NK-92 (cell line): Measurements from ENCODE around the gene CHURC1.

Source experiments
- DNase-seq: peaks from one replicate; lab custom pipeline; 2025; ENCODE audit not compliant: unreplicated experiment; lab: John Stamatoyannopoulos, UW

CHURC1 gene

GRCh38 chr14:64937821-64938193 lies 23.6 kb downstream of the CHURC1 start:
- DNase-seq = no peak

- no peak for DNase-seq
Observed at GRCh38 chr14:64938972-64939816, 24.9 kb downstream of the CHURC1 start.

GRCh38 chr14:64939817-64940190 lies 25.5 kb downstream of the CHURC1 start:
- no peak for DNase-seq

- DNase-seq = no peak
Observed at GRCh38 chr14:64940336-64940910, 26.2 kb downstream of the CHURC1 start.

- DNase-seq = no peak
Observed at GRCh38 chr14:64942531-64943111, 28.4 kb downstream of the CHURC1 start, which contains the start of gene GPX2. TSS of gene GPX2 (minus strand) at chr14:64942745. CDS start at chr14:64942726, 19 bp downstream.

GRCh38 chr14:64943556-64943955 lies 29.3 kb downstream of the CHURC1 start:
- DNase-seq = no peak

GRCh38 chr14:64944041-64944440 lies 29.8 kb downstream of the CHURC1 start:
- no peak for DNase-seq

- no peak for DNase-seq
Observed at GRCh38 chr14:64944861-64945260, 30.6 kb downstream of the CHURC1 start.

GRCh38 chr14:64945431-64946178 lies 31.4 kb downstream of the CHURC1 start:
- no peak for DNase-seq

- DNase-seq = no peak
Observed at GRCh38 chr14:64946310-64947045, 32.2 kb downstream of the CHURC1 start.

GRCh38 chr14:64947710-64948611 lies 33.7 kb downstream of the CHURC1 start:
- no peak for DNase-seq

- DNase-seq = no peak
Observed at GRCh38 chr14:64948612-64949210, 34.5 kb downstream of the CHURC1 start.

- DNase-seq = no peak
Observed at GRCh38 chr14:64950889-64951288, 36.6 kb downstream of the CHURC1 start.

GRCh38 chr14:64951291-64951690 lies 37.0 kb downstream of the CHURC1 start:
- DNase-seq = no peak

- DNase-seq = no peak
Observed at GRCh38 chr14:64951724-64952123, 37.5 kb downstream of the CHURC1 start.

- DNase-seq = no peak
Observed at GRCh38 chr14:64952598-64953309, 38.5 kb downstream of the CHURC1 start.

- DNase-seq = no peak
Observed at GRCh38 chr14:64953310-64953654, 39.0 kb downstream of the CHURC1 start.

GRCh38 chr14:64953661-64954060 lies 39.4 kb downstream of the CHURC1 start:
- DNase-seq = no peak
